Right ventricle myocardium superior (tissue), 1 donor: ENCODE measurements around the gene TFIP11. TPM values are rescaled to one million over a fixed set of nuclear protein-coding genes. Genes with fewer than 3 reads are reported as not detected.

Experiments used
- ATAC-seq: fragments of 200-7000 bp; cut with Tn5 transposase; one replicate; pipeline ENCODE4 v1.9.1; 2020; ENCODE audit warnings: mild to moderate bottlenecking; ENCODE audit not compliant: poor library complexity
- DNase-seq: peaks from one replicate; pipeline ENCODE4 v3.0.0-alpha.2; 2020
- intact Hi-C: fragments of 100-400 bp; cut with DNase I; formaldehyde crosslinking; loops from one replicate; pipeline ENCODE4 v1.11.2; 2022
- total RNA-seq: library from RNA; stranded (reverse); fragmentation: NEBNext Ultra II Directional; extraction: Animal tissue kit (Norgen Biotek cat#: 25700); gene quantifications from one replicate; pipeline ENCODE4 v1.2.1, GENCODE V29; 2021
- donor health status: DM: no; HTN: yes; CAD: no; lungs with severe emphysema.

TFIP11 gene
- total RNA-seq, 1 donor from 2014 or later, result 23.9 TPM

- intact Hi-C loops, result loop anchor here (5.0 kb wide), 1 partner anchor 65 kb away; no protein-coding TSS in a partner anchor
Measured at GRCh38 chr22:26462641-26463040, 49.6 kb downstream of the TFIP11 start.

GRCh38 chr22:26462051-26462450 lies 50.2 kb downstream of the TFIP11 start:
- DNase-seq (no peak), ATAC-seq (no peak)
- intact Hi-C loops, result loop anchor here (5.0 kb wide), 1 partner anchor 65 kb away; no protein-coding TSS in a partner anchor

More at GRCh38 chr22:26462641-26463040, 49.6 kb downstream of the TFIP11 start:
- DNase-seq (no peak), ATAC-seq (no peak)

GRCh38 chr22:26461188-26461810 lies 51.0 kb downstream of the TFIP11 start:
- ATAC-seq, result peak; percentile 79
- peak; percentile 60 for DNase-seq
- intact Hi-C loops, result loop anchor here (5.0 kb wide), 1 partner anchor 64 kb away; no protein-coding TSS in a partner anchor

GRCh38 chr22:26460202-26460601 lies 52.1 kb downstream of the TFIP11 start:
- no peak for DNase-seq
- ATAC-seq, result no peak
- intact Hi-C loops, result loop anchor here (5.0 kb wide), 1 partner anchor 63 kb away; no protein-coding TSS in a partner anchor

GRCh38 chr22:26457661-26458272 lies 54.5 kb downstream of the TFIP11 start:
- intact Hi-C loops, result no loop called here
- DNase-seq, result no peak
- ATAC-seq, result no peak

GRCh38 chr22:26453812-26454500 lies 58.3 kb downstream of the TFIP11 start:
- DNase-seq, result no peak
- no peak for ATAC-seq
- intact Hi-C loops, result no loop called here

GRCh38 chr22:26453216-26453615 lies 59.1 kb downstream of the TFIP11 start:
- ATAC-seq, result no peak
- DNase-seq, result no peak
- intact Hi-C loops, result no loop called here

GRCh38 chr22:26452236-26453016 lies 59.8 kb downstream of the TFIP11 start:
- no peak for ATAC-seq
- intact Hi-C loops, result no loop called here
- no peak for DNase-seq

- ATAC-seq (no peak), DNase-seq (no peak)
- intact Hi-C loops, result no loop called here
Measured at GRCh38 chr22:26450453-26451185, 61.7 kb downstream of the TFIP11 start.

GRCh38 chr22:26448941-26449340 lies 63.3 kb downstream of the TFIP11 start:
- ATAC-seq (peak; percentile 35), DNase-seq (no peak)
- intact Hi-C loops, result no loop called here

GRCh38 chr22:26448334-26448733 lies 63.9 kb downstream of the TFIP11 start:
- intact Hi-C loops, result no loop called here
- peak; percentile 57 for ATAC-seq

GRCh38 chr22:26447584-26448329 lies 64.5 kb downstream of the TFIP11 start:
- DNase-seq, result no peak
- intact Hi-C loops, result no loop called here
- no peak for ATAC-seq

More at GRCh38 chr22:26448334-26448733, 63.9 kb downstream of the TFIP11 start:
- no peak for DNase-seq

- intact Hi-C loops, result no loop called here
- DNase-seq (no peak), ATAC-seq (no peak)
Measured at GRCh38 chr22:26446808-26447515, 65.3 kb downstream of the TFIP11 start.

GRCh38 chr22:26445577-26446275 lies 66.5 kb downstream of the TFIP11 start:
- intact Hi-C loops, result no loop called here
- ATAC-seq (no peak), DNase-seq (no peak)

- intact Hi-C loops, result no loop called here
- ATAC-seq (no peak), DNase-seq (no peak)
Measured at GRCh38 chr22:26444777-26445176, 67.5 kb downstream of the TFIP11 start.

GRCh38 chr22:26443901-26444690 lies 68.2 kb downstream of the TFIP11 start:
- no peak for ATAC-seq

More at GRCh38 chr22:26443901-26444690, 68.2 kb downstream of the TFIP11 start:
- intact Hi-C loops, result no loop called here
- DNase-seq, result no peak
